Measurements from ENCODE around the gene ATG7.
"Not testable (repeated sequence)": the region's sequence is repeated elsewhere in the genome, so short reads cannot be mapped to it uniquely, and the experiment has no call there.

ATG7 gene

DNA sequence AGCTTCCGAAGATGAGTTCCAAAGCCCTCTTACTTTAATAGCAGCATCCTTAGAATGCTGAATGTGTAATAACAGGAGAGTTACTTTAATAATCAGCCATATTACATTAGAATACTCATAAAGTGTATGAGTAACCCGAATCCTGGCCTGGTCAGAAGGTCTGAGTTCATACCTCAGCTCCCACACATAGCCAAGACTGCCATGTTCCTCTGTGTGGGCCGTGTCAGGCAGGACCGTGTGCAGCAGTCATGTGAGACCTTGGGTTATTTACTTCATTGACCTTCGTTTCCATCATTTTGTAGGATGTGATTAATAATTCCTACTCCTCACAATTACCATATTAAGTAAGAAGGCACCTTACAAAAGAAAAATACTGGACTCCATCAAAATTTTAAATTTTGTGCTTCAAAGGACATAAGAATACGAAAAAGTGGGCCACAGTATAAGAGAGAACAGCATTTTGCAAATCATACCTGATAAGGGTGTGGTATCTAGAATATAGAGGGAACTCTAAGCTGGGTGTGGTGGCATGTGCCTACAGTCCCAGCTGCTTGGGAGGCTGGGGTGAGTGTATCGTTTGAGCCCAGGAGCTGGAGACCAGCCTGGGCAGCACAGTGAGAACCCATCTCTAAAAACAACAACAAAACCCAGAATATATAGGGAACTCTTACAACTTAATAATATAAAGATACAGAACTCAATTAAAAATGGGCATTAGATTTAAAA, 163.4 kb downstream of the ATG7 start:
- no peak for DNase-seq

- DNase-seq, result no peak
These were observed 164.6 kb downstream of the ATG7 start for GRCh38 chr3:11436775-11437174.

- DNase-seq, result no peak
These were observed 165.3 kb downstream of the ATG7 start for GRCh38 chr3:11437506-11437905.

DNA sequence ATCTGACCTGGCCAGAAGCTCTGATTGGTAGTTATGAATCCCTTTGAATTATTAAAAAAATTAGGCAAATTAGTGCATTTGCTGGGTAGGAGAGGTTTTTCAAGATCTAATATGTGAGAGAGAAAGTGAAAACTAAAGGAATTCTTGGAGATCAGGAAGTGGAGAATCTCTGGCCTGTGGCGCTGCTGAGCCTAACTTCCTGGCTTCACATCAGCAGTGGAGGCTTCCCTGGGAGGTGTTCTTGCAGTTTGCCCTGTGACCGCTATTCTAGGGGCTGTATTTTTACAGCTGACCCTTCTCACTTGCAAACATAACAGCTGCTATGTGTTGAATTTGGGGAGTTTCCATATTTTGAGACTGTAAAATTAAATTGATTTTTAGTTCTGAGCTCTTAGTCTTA, 166.4 kb downstream of the ATG7 start:
- DNase-seq, result no peak

DNA sequence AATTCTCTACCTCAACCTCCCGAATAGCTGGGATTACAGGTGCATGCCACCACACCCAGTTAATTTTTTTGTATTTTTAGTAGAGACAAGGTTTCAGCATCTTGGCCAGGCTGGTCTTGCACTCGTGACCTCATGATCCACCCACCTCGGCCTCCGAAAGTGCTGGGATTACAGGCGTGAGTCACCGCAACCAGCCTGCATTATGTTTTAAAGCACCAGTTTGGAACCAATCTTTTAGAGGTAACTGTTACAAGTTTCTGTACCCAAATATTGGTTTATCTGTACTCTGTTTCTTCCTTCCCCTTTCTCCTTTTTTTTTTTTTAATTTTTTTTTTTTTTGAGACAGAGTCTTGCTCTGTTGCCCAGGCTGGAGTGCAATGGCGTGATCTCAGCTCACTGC, 169.1 kb downstream of the ATG7 start:
- DNase-seq, result not testable (repeated sequence)

GRCh38 chr3:11444404-11444803, 172.2 kb downstream of the ATG7 start:
- no peak for DNase-seq

GRCh38 chr3:11445193-11445592, 173.0 kb downstream of the ATG7 start:
- not testable (repeated sequence) for DNase-seq

DNA sequence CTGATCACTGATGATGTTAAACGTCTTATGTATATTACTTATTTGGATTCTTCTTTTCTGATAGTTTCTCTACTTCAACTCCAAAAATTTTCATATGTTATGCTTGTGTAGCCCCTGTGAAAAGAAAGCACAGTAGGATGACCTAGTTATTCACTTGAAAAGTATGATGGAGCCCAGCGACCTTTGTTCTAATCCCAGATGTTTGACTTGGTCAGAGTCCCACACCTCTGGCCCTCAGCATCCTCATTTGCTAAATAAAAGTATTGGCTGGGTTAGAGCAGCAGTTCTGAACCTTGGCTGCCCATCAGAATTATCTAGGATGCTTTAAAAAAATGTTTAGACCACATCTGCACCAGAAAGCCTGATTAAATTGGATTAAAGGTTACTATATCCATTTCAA, 173.7 kb downstream of the ATG7 start:
- no peak for DNase-seq

GRCh38 chr3:11447584-11448200, 175.5 kb downstream of the ATG7 start:
- DNase-seq, result no peak

DNA sequence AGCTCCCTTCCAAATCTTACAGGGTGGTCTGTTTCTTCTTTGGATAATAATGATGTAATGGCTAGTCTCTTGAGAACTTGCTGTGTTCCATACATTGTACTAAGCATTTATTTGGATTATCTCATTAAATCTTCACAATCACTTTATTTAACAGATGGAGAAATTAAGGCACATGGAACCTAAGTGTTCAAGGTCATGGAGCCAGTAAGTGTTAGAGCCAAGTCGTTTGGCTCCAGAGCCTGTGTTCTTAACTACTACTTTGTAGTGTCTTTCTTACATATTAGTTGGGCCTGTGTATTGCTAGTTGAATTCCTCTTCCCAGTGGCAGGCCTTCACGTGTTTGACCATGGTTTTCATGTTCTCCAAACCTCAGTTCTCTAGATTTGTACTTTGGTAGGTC, 177.8 kb downstream of the ATG7 start:
- no peak for DNase-seq

- no peak for DNase-seq
These were observed 180.1 kb downstream of the ATG7 start for GRCh38 chr3:11452312-11452711.

DNA sequence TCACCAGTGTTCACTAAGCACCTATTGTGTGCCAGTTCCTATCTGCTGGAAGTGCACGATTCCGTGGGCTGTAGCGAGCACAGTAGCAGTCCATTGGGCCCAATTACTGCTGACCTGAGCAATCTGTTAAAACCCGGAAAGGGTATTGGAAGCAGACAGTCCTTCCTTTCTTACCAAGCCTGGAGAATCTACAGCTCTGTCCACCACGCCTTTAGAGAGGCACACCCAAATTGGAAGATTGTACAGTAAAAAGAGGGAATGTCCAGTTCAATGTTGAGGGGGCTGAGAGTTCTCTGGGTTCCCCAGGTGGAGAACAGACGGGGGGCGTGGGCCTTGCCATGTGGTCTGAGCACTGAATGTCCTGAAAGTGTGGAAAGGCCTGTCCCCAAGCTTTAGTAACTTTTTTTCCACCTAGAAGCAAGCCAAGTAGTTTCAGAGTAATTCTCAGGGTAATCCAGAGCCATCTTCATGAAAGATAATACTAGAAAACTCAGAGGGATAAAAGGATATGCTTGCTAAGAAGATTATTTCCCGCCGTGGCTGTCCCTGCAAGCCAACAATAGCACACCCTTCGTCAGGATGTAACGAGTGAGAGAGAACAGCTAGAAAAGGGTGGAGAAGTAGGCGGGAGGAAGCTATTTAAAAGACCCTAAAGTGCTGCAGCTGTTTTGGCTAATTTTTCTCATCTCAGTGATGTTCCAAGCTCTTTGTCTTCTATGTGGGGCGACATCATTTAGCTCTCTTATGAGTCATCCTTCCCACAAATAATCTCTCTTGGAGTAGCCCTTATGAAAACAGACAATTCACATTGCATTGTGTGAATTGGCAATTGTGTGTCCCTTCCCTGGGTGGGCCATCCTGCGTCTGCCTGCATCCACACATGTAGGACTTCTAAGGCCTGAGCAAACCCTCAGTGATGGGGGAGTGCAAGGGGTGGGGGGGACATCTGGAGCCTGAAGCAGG, 181.0 kb downstream of the ATG7 start:
- DNase-seq, result no peak

DNA sequence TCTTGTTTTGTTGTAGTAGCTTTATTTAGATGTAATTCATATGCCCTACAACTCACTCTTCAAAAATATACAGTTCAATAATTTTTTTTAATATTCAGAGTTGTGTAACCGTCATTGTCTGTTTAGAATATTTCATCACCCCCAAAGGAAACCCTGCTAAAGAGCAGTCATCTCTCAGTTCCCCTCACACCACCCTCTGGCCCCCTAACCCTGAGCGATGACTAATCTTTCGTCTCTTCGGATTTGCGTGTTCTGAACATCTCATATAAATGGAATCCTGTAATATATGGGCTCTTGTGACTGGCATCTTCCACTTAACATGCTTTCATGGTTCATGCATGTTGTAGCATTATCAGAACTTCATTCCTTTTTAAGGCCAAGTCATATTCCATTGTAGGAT, 183.8 kb downstream of the ATG7 start:
- DNase-seq, result no peak

DNA sequence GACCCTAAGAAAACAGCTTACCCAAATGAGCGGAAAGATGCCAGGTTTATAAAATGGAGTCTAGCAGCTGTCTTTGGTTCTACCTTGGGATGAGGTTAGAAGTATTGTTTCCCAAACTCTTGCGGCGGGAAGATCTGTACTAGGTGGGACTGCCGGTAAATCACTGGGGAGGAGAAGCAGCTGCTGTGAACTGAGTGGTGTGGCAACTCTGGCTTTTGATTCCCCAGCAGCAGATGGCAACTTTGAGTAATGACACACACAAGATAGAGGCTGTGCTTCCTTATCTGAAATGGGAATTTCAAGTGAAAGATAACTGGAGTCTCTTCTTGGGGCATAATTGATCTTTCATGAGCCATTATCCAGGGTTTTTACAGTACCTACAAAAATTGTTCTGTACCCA, 184.9 kb downstream of the ATG7 start:
- DNase-seq, result peak; percentile 50

- no peak for DNase-seq
These were observed 187.1 kb downstream of the ATG7 start for GRCh38 chr3:11459186-11459824.

DNA sequence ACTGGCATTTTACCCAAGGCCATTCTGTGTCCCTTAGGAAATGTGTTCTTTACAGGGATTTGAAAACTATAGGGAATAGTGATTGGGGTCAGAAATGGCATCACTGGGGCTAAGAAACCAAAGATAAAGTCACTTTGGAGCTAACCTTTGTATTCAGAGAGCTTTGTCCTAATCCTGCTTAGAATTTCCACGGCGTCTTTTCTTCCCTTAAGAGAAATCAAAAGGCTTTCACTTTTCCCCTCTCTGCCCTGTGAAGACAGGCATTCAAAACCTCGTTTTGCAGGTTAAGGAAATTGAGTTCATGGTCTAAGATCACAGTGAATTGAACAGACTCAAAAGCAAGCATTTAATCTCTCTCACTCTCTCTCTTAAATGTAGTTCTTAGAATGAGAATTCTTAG, 189.0 kb downstream of the ATG7 start:
- DNase-seq, result no peak

- not testable (repeated sequence) for DNase-seq
These were observed 190.5 kb downstream of the ATG7 start for GRCh38 chr3:11462673-11463072.

- no peak for DNase-seq
These were observed 191.4 kb downstream of the ATG7 start for GRCh38 chr3:11463591-11463990.

GRCh38 chr3:11464356-11464755, 192.2 kb downstream of the ATG7 start:
- DNase-seq, result no peak

- no peak for DNase-seq
These were observed 193.8 kb downstream of the ATG7 start for GRCh38 chr3:11465744-11466616.

DNA sequence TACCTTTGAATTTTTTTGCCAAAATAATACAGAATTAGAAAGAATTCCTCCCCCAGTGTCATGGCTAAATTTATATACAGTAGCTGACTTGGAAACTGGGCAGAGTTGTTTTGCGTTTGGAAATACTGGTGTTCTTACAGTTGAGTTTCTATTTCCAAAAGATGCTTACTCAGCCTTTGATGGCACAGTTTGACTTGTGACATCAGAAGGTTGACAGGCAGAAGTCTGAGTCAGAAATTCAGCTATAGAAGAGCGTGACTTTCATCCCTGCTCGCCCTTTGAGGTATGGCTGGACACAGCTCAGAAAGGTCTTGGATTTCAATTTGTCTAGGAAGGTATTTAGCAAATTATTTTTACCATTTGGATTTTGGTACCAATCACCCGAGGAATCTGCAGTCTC, 195.7 kb downstream of the ATG7 start:
- DNase-seq, result no peak

All from NCI-H2171 (cell line).